ENCODE measurements around the gene ELAPOR2. TPM values are rescaled to one million over a fixed set of nuclear protein-coding genes. Genes with fewer than 3 reads are reported as not detected.

ELAPOR2 gene
- total RNA-seq, 1 donor from 2014 or later, result 39.8 TPM

- H3K4me3 Mint-ChIP-seq, result peak overlapping the region; percentile 92
- H3K27me3 Mint-ChIP-seq, result no peaks in the 10 kb centered on the region
- peak overlapping the region; percentile 93 for H3K27ac Mint-ChIP-seq
- H3K4me1 Mint-ChIP-seq (ENCODE audit: unreplicated experiment), result peaks cover 8% of the 10 kb centered on the region
- H3K36me3 Mint-ChIP-seq, result no peaks in the 10 kb centered on the region
- H3K9me3 Mint-ChIP-seq, result peaks cover 5% of the 10 kb centered on the region
- no peak for DNase-seq (ENCODE audit: extremely low spot score, unreplicated experiment)
- TF ChIP-seq, protein P1, sequence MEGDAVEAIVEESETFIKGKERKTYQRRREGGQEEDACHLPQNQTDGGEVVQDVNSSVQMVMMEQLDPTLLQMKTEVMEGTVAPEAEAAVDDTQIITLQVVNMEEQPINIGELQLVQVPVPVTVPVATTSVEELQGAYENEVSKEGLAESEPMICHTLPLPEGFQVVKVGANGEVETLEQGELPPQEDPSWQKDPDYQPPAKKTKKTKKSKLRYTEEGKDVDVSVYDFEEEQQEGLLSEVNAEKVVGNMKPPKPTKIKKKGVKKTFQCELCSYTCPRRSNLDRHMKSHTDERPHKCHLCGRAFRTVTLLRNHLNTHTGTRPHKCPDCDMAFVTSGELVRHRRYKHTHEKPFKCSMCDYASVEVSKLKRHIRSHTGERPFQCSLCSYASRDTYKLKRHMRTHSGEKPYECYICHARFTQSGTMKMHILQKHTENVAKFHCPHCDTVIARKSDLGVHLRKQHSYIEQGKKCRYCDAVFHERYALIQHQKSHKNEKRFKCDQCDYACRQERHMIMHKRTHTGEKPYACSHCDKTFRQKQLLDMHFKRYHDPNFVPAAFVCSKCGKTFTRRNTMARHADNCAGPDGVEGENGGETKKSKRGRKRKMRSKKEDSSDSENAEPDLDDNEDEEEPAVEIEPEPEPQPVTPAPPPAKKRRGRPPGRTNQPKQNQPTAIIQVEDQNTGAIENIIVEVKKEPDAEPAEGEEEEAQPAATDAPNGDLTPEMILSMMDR (conservative IDR thresholded peaks at IDR 0.05), result no peak
These were observed 20.3 kb downstream of the ELAPOR2 start for GRCh38 chr7:87038993-87039690.

- Mint-ChIP-seq H3K36me3 (no peaks in the 10 kb centered on the region), H3K4me3 (peak overlapping the region; percentile 19), H3K4me1 (ENCODE audit: unreplicated experiment) (peaks cover 15% of the 10 kb centered on the region), H3K27me3 (no peaks in the 10 kb centered on the region), H3K27ac (no peak overlapping the region), H3K9me3 (peaks cover 5% of the 10 kb centered on the region)
- TF ChIP-seq, protein P1 (conservative IDR thresholded peaks at IDR 0.05), result no peak
- DNase-seq (ENCODE audit: extremely low spot score, unreplicated experiment), result no peak
These were observed 22.5 kb downstream of the ELAPOR2 start for GRCh38 chr7:87036985-87037384.

GRCh38 chr7:87032604-87033339, 26.7 kb downstream of the ELAPOR2 start:
- Mint-ChIP-seq H3K9me3 (peaks cover 5% of the 10 kb centered on the region), H3K27me3 (no peaks in the 10 kb centered on the region), H3K27ac (no peak overlapping the region), H3K36me3 (peaks cover 4% of the 10 kb centered on the region), H3K4me1 (ENCODE audit: unreplicated experiment) (peaks cover 17% of the 10 kb centered on the region), H3K4me3 (peak overlapping the region; percentile 6)
- TF ChIP-seq, protein P1 (conservative IDR thresholded peaks at IDR 0.05), result no peak
- DNase-seq (ENCODE audit: extremely low spot score, unreplicated experiment), result no peak

GRCh38 chr7:87029078-87029477, 30.4 kb downstream of the ELAPOR2 start:
- Mint-ChIP-seq H3K4me1 (ENCODE audit: unreplicated experiment) (peaks cover 11% of the 10 kb centered on the region), H3K4me3 (no peak overlapping the region), H3K27ac (no peak overlapping the region), H3K36me3 (peaks cover 4% of the 10 kb centered on the region), H3K27me3 (no peaks in the 10 kb centered on the region), H3K9me3 (no peaks in the 10 kb centered on the region)
- no peak for DNase-seq (ENCODE audit: extremely low spot score, unreplicated experiment)
- TF ChIP-seq, protein P1 (conservative IDR thresholded peaks at IDR 0.05), result no peak

GRCh38 chr7:87028636-87029035, 30.8 kb downstream of the ELAPOR2 start:
- Mint-ChIP-seq H3K27ac (no peak overlapping the region), H3K9me3 (no peaks in the 10 kb centered on the region), H3K4me1 (ENCODE audit: unreplicated experiment) (peaks cover 11% of the 10 kb centered on the region), H3K36me3 (peaks cover 4% of the 10 kb centered on the region), H3K27me3 (no peaks in the 10 kb centered on the region), H3K4me3 (no peak overlapping the region)
- no peak for DNase-seq (ENCODE audit: extremely low spot score, unreplicated experiment)
- TF ChIP-seq, protein P1 (conservative IDR thresholded peaks at IDR 0.05), result no peak

Measured in type B pancreatic cell (in vitro differentiated cells).